ENCODE data around the gene RNU1-3.
"Not testable (repeated sequence)": the region's sequence is repeated elsewhere in the genome, so short reads cannot be mapped to it uniquely, and the experiment has no call there.

RNU1-3 gene

DNA sequence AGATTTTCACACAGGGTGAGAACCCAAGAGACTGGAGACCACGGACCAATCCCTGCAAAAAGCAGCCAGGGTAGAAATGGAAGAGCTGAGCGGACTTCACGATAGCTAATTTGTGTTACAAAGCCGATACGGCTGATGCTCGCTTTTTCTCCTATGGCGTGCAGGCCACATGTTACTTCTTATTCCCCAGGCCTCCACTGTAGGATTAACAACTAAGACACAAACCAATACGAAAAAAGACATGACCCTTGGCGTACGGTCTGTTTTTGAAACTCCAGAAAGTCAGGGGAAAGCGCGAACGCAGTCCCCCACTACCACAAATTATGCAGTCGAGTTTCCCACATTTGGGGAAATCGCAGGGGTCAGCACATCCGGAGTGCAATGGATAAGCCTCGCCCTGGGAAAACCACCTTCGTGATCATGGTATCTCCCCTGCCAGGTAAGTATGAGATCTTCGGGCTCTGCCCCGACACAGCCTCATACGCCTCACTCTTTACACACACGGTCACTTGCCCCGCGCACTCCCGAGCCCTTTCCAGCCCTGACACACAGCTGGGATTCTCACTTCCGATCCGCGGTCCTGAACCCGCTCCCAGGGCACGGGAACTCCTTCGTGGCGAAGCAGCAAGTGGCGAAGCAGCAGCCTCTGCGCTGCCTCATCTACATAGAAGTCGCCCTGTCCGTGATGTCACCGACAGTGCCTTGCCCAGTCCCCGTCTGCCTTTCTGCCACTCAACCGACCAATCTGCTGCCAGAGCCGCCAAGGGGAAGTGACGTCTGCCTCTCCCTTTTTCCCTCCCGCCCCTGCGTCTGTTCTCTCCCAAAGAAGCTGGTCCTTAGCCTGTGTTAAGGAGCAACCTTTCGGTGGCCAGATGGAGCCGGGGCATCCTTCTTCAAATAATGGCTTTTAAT is at the start of gene RNU1-3:
Gene RNU1-3, minus strand, starts transcription at position 447 of the 912 bp plus-strand sequence.
- H3K27ac Mint-ChIP-seq, H3K27me3 Mint-ChIP-seq, H3K4me3 Mint-ChIP-seq, H3K9me3 Mint-ChIP-seq, DNase-seq, H3K4me1 Mint-ChIP-seq: not testable (repeated sequence)
- peak; percentile 99 for ATAC-seq

DNA sequence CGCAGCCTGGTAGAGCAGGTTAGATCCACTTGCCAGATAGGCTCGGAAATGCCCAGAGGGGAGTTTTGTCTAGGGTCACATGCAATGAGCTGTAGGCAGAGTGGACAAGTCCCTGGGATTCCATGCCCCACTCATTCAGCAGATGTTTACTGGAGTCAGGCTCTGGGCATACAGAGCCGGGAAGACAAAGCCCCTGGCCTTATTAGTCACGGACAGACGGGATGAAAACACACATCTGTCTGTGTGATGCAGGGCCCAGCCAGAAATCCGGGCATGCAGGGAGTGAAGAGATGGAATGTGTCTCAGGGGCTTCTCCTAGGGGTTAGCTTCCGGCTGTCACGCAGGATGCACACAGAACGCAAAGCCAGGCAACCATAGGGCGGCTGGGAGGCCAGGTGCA is 46.7 kb upstream of the RNU1-3 start:
- H3K4me3 Mint-ChIP-seq, H3K4me1 Mint-ChIP-seq, DNase-seq, H3K27ac Mint-ChIP-seq, H3K9me3 Mint-ChIP-seq, ATAC-seq: not testable (repeated sequence)
- H3K27me3 Mint-ChIP-seq: peaks cover 30% of the 10 kb centered on the region

DNA sequence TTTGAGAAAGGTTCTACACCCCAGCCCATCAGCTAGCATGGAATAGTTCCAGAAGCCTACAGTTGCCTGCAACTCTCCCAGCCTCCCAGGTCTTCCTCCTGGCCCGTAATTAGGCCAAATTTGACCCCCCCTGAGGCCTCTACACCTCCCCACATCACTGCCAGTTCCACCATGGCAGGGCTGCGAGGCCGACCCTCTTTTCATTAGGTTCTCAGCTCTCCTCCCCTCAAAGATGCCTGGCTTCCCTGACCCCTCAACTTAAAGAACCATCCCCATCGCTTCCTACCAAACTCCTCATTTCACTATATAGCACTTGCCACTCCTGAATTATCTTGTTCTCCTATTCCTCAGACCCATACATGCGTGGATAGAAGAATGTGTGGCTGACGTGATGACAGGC is 46.2 kb upstream of the RNU1-3 start:
- H3K27me3 Mint-ChIP-seq: peaks cover 26% of the 10 kb centered on the region
- ATAC-seq, H3K4me3 Mint-ChIP-seq, DNase-seq, H3K4me1 Mint-ChIP-seq, H3K9me3 Mint-ChIP-seq, H3K27ac Mint-ChIP-seq: not testable (repeated sequence)

GRCh38 chr1:16712582-16712981 is 45.8 kb upstream of the RNU1-3 start:
- H3K4me1 Mint-ChIP-seq, DNase-seq, H3K27ac Mint-ChIP-seq, ATAC-seq, H3K9me3 Mint-ChIP-seq, H3K4me3 Mint-ChIP-seq: not testable (repeated sequence)
- peaks cover 22% of the 10 kb centered on the region for H3K27me3 Mint-ChIP-seq

DNA sequence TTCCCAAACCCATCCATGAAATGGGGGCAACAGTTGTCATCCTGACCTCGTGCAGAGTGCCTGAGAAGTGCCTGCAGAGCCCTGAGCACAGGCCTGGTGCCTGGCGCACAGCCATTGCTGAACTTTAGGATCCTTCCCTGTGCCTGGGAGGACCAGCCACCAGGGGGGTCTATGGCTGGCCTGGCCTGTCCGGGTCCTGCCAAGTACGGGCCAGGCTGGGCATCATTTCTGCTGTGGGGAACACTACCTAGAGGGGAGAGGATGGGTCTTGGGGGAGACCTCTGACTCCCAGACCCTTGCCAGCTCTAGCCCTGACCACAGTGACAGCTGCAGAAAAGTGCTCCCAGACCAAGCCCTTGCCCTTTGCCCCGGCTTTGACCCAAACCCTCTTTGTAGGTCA is 45.4 kb upstream of the RNU1-3 start:
- DNase-seq, H3K27ac Mint-ChIP-seq, H3K9me3 Mint-ChIP-seq, H3K4me3 Mint-ChIP-seq, H3K4me1 Mint-ChIP-seq, ATAC-seq: not testable (repeated sequence)
- H3K27me3 Mint-ChIP-seq: peaks cover 18% of the 10 kb centered on the region

GRCh38 chr1:16710618-16711017 is 43.9 kb upstream of the RNU1-3 start:
- not testable (repeated sequence) for H3K27me3 Mint-ChIP-seq, H3K27ac Mint-ChIP-seq, ATAC-seq, H3K4me1 Mint-ChIP-seq, H3K4me3 Mint-ChIP-seq, H3K9me3 Mint-ChIP-seq, DNase-seq

DNA sequence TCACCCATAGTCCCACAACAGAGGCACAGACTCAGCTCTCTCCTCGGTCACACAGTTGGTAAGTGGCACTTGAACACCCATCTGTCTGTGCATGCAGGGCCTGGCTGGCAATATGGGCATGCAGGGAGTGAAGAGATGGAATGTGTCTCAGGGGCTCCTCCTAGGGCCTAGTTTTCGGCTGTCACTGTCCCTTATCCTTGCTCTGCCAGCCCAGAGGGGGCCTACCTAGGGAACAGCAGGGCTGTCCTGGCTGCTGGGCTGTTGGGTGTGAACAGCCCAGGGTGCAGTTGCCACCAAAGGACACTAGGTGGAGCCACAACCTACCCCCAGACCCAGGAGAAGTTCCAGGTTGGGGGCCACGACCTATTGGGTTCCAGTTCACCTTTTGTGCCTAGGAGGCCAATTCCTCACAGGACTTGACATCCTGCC is 42.9 kb upstream of the RNU1-3 start:
- not testable (repeated sequence) for H3K4me1 Mint-ChIP-seq, H3K4me3 Mint-ChIP-seq, H3K27ac Mint-ChIP-seq, H3K9me3 Mint-ChIP-seq, H3K27me3 Mint-ChIP-seq
- DNase-seq (peak; percentile 32 to 72), ATAC-seq (peak; percentile 77)

DNA sequence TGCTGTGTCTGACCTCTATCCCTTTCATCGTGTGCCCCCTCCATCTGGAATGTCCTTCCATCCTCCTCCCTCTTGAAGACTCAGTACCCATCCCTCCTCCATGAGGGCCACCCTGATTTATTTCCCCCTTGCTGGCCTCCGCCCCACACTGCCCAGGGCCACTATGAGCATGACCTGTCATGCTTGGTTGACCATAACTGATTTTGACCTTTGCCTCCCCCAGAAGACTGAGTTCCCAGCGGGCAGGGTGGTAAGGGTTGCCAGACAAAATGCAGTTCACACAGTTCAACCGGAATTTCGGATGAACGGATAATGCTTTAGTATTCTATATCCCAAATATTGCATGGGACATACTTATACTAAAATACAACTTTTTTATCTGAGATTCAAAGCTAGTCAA is 42.0 kb upstream of the RNU1-3 start:
- H3K27ac Mint-ChIP-seq, H3K4me1 Mint-ChIP-seq, H3K9me3 Mint-ChIP-seq, ATAC-seq, H3K4me3 Mint-ChIP-seq, DNase-seq, H3K27me3 Mint-ChIP-seq: not testable (repeated sequence)

DNA sequence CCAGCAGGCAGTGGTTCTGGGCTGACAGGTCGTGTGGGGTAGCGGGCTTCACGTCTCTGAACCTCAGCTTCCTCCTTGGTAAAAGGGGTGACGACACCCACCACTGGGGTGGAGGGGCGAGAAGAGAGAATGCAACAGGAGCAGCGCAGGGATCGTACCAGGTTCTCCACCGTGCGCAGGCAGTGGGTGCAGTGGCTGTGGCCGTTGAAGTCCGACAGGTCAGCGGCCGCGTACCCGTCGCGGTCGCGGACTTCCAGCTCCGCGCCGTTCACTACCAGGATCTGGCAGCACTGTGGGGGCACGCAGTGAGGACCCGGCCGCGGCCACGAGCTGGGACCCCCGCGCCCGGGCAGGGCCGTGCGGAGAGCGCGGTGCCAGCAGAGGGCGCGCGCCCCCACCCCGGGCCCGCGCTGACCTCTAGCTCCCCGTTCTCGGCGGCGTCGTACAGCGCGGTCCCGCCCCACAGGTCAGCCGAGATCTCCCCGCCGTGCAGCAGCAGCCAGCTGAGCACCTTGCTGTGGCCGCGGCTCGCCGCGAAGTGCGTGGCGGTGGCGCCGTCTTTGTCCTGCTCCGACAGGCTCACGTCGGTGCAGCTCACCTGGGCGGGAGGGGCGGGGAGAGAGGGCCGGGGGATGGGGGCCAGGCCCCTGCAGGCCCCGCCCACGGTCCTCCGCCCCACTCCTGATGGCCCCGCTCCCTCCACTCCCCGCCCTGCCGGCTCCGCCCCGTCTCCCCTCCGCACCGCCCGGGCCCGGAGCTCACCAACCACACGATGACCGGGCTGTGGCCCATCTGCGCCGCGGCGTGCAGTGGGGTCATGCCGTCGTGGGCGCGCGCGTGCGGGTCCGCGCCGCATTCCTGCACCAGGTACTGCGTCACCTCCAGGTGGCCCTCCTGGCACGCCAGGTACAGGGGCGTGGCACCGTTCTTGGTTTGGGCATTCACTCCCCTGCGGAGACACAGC is 40.7 kb upstream of the RNU1-3 start:
- ATAC-seq: peak; percentile 31
- H3K27ac Mint-ChIP-seq, DNase-seq, H3K9me3 Mint-ChIP-seq, H3K4me1 Mint-ChIP-seq, H3K27me3 Mint-ChIP-seq: not testable (repeated sequence)
- peak overlapping the region in 1 of 2 donors; percentile 61 for H3K4me3 Mint-ChIP-seq

GRCh38 chr1:16706302-16706701 is 39.6 kb upstream of the RNU1-3 start:
- ATAC-seq, DNase-seq, H3K27ac Mint-ChIP-seq, H3K4me1 Mint-ChIP-seq, H3K27me3 Mint-ChIP-seq, H3K4me3 Mint-ChIP-seq, H3K9me3 Mint-ChIP-seq: not testable (repeated sequence)

- not testable (repeated sequence) for H3K27ac Mint-ChIP-seq, ATAC-seq, H3K4me1 Mint-ChIP-seq, DNase-seq, H3K27me3 Mint-ChIP-seq, H3K9me3 Mint-ChIP-seq, H3K4me3 Mint-ChIP-seq
These were observed 37.9 kb upstream of the RNU1-3 start for GRCh38 chr1:16704502-16705100.

DNA sequence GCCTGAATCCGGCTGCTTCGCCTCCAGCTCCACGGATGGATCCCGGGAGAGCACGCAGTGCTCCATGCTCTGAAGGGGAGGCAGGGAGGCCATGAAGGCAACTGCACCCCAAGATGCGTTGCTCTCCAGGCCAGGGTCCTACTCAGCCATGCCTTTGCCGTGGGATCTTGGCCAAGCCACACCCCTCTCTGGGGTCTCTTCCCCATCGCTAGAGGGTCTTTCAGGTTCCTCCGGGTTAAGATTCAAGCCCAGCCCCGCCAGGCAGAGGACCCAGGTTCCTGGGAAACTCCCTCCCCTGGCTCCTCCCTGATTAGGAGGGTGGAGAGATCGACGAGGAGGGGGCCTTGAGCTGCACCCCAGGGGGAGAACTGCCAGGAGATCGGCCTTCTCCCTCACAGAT is 37.3 kb upstream of the RNU1-3 start:
- peak in 1 of 2 donors; percentile 5 for DNase-seq
- not testable (repeated sequence) for H3K9me3 Mint-ChIP-seq, H3K27me3 Mint-ChIP-seq, ATAC-seq, H3K4me3 Mint-ChIP-seq, H3K4me1 Mint-ChIP-seq, H3K27ac Mint-ChIP-seq

GRCh38 chr1:16703602-16704001 is 36.9 kb upstream of the RNU1-3 start:
- H3K4me3 Mint-ChIP-seq, H3K27me3 Mint-ChIP-seq, H3K9me3 Mint-ChIP-seq, H3K27ac Mint-ChIP-seq, H3K4me1 Mint-ChIP-seq, ATAC-seq: not testable (repeated sequence)
- peak in 1 of 2 donors; percentile 5 for DNase-seq

DNA sequence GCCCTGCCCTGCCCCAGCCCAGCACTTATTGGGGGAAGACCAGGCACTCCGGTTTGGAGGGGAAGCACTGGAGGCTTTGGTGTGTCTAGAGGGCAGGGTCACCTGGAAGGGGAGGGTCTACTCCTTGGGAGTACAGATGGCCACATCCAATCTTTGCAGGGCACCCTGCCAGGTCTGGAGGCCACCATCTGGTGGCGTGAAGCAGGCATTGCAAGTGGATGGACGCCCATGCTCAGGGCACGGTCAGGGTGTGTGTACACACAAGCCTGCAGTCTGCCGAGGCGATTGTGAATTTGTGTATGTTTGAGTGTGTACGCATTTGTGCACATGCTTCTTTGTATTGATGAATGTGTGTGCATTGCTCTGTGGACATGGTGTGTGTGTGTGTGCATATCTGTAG is 36.4 kb upstream of the RNU1-3 start:
- not testable (repeated sequence) for H3K27ac Mint-ChIP-seq, H3K4me3 Mint-ChIP-seq, H3K9me3 Mint-ChIP-seq, H3K27me3 Mint-ChIP-seq, DNase-seq, H3K4me1 Mint-ChIP-seq
- peak; percentile 57 for ATAC-seq

GRCh38 chr1:16702280-16702679 is 35.5 kb upstream of the RNU1-3 start:
- not testable (repeated sequence) for DNase-seq, H3K9me3 Mint-ChIP-seq, H3K4me1 Mint-ChIP-seq, ATAC-seq, H3K27ac Mint-ChIP-seq, H3K27me3 Mint-ChIP-seq
- peak overlapping the region in 1 of 2 donors; percentile 56 for H3K4me3 Mint-ChIP-seq

Data from stimulated activated naive CD8-positive, alpha-beta T cell treated with anti-CD3 and anti-CD28 coated beads, Interleukin-15, amount 100 ng/mL, for 72 hours (primary cell).